22Rv1 (cell line): Measurements from ENCODE around the gene GEMIN7.

ENCODE experiments used
- ZFX ChIP-seq: fragments of 450-650 bp; IDR thresholded peaks from 2 replicates; pipeline ENCODE4 v1.6.1; 2017; ENCODE audit warnings: antibody characterized with exemption, borderline replicate concordance
- TF ChIP-seq, protein P1 (sequence below): fragments of 450-650 bp; IDR thresholded peaks from 2 replicates; pipeline ENCODE4 v1.5.1; 2017; ENCODE audit warnings: mild to moderate bottlenecking

DNA sequence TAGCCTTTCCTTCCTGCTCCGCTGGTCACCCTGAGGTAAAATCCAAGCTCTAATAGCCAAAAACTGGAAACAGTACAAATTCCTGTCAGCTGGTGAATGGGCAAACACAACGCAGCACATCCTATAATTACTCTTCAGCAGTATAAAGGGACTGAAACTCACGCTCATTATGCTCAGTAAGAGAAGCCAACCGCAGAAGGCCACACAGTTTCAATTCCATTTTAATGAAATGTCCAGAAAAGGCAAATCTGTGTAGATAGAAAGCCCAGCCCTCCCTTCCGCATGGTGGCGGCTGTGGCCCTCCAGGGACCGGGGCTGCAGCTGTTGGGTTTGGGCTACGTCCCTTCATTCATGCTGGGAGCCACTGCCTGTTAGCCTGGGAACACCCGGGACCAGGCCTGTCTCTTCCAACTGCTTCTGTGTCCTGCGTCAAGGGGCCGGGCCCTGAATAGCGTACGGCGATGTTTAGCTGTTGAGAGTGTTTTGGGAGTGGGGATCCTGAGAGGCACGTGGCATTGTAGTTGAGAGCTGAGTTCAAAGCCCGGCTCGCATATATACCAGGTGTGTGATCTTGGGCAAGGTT lies 58.2 kb downstream of the GEMIN7 start:
- TF ChIP-seq, protein P1, sequence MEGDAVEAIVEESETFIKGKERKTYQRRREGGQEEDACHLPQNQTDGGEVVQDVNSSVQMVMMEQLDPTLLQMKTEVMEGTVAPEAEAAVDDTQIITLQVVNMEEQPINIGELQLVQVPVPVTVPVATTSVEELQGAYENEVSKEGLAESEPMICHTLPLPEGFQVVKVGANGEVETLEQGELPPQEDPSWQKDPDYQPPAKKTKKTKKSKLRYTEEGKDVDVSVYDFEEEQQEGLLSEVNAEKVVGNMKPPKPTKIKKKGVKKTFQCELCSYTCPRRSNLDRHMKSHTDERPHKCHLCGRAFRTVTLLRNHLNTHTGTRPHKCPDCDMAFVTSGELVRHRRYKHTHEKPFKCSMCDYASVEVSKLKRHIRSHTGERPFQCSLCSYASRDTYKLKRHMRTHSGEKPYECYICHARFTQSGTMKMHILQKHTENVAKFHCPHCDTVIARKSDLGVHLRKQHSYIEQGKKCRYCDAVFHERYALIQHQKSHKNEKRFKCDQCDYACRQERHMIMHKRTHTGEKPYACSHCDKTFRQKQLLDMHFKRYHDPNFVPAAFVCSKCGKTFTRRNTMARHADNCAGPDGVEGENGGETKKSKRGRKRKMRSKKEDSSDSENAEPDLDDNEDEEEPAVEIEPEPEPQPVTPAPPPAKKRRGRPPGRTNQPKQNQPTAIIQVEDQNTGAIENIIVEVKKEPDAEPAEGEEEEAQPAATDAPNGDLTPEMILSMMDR: no peak
- no peak for TF ChIP-seq ZFX
